ENCODE results near the gene ATG2B.

GRCh38 chr14:96239711-96240141, 123.4 kb downstream of the ATG2B start:
- TF ChIP-seq EZH2 (IDR thresholded peaks at IDR 0.05; ENCODE audit: borderline replicate concordance) (no peak), CTCF (IDR thresholded peaks at IDR 0.05; ENCODE audit: poor library complexity) (no peak)

Data from hepatocyte (in vitro differentiated cells).